WTC11 (cell line): ENCODE results near the gene NFYB.

Source experiments
- ATF1 ChIP-seq: sonication (generic); formaldehyde crosslinking; IDR thresholded peaks from 2 replicates; pipeline ENCODE4 v1.8.1; 2023; ENCODE audit warnings: mild to moderate bottlenecking, moderate library complexity, missing genetic modification reagents
- CREB1 ChIP-seq: sonication (generic); formaldehyde crosslinking; IDR thresholded peaks from 2 replicates; pipeline ENCODE4 v1.8.0; 2023; ENCODE audit warnings: mild to moderate bottlenecking, missing genetic modification reagents
- CREM ChIP-seq: sonication (generic); formaldehyde crosslinking; IDR thresholded peaks from 2 replicates; pipeline ENCODE4 v1.8.1; 2022; ENCODE audit warnings: mild to moderate bottlenecking, missing genetic modification reagents, moderate library complexity
- SP1 ChIP-seq: sonication (generic); formaldehyde crosslinking; conservative IDR thresholded peaks from 2 replicates; pipeline ENCODE4 v1.8.1; 2022; ENCODE audit warnings: missing genetic modification reagents
- TCF7 ChIP-seq: sonication (generic); formaldehyde crosslinking; IDR thresholded peaks from 2 replicates; pipeline ENCODE4 v1.8.0; 2022; ENCODE audit warnings: mild to moderate bottlenecking, low read depth, missing genetic modification reagents, moderate library complexity
- ZNF138 ChIP-seq: sonication (generic); formaldehyde crosslinking; conservative IDR thresholded peaks from 2 replicates; pipeline ENCODE4 v1.8.1; 2022; ENCODE audit warnings: mild to moderate bottlenecking, moderate library complexity, missing genetic modification reagents
- ZNF416 ChIP-seq: fragments of 250-450 bp; sonication (Bioruptor Pico); IDR thresholded peaks from 2 replicates; pipeline ENCODE4 v1.9.0; 2021; ENCODE audit warnings: mild to moderate bottlenecking, inconsistent platforms
- TF ChIP-seq, protein P1 (sequence below): fragments of 200-600 bp; IDR thresholded peaks from 2 replicates; pipeline ENCODE4 v1.8.0; 2022; ENCODE audit warnings: antibody characterized with exemption
- TF ChIP-seq, protein P2 (sequence below): sonication (generic); formaldehyde crosslinking; IDR thresholded peaks from 2 replicates; pipeline ENCODE4 v1.8.1; 2022; ENCODE audit warnings: low read depth, mild to moderate bottlenecking, moderate library complexity, missing genetic modification reagents, borderline replicate concordance
- TF ChIP-seq, protein P3 (sequence below): sonication (generic); formaldehyde crosslinking; IDR thresholded peaks from 2 replicates; pipeline ENCODE4 v1.8.0; 2022; ENCODE audit warnings: missing genetic modification reagents
- TF ChIP-seq, protein P4 (sequence below): sonication (generic); formaldehyde crosslinking; IDR thresholded peaks from 2 replicates; pipeline ENCODE4 v1.8.1; 2023; ENCODE audit warnings: mild to moderate bottlenecking, missing genetic modification reagents
- TF ChIP-seq, protein P5 (sequence below): sonication (generic); formaldehyde crosslinking; IDR thresholded peaks from 2 replicates; pipeline ENCODE4 v1.8.1; 2022; ENCODE audit warnings: mild to moderate bottlenecking, missing genetic modification reagents, moderate library complexity, borderline replicate concordance

DNA sequence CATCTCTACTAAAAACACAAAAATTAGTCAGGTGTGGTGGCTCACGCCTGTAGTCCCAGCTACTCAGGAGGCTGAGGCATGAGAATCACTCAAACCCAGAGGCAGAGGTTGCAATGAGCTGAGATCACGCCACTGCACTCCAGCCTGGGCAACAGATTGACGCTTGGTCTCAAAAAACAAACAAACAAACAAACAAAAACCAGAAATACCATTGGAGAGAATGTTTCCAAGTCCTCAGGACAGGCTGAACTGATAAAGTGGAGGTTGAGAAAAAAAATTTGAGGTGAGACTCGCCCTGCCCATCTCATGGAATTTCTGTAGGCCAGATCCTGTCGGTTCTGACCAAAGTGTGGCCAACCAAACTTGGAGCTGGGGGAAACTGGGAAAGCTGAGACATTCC is 30.6 kb upstream of the NFYB start:
- TF ChIP-seq, protein P1, sequence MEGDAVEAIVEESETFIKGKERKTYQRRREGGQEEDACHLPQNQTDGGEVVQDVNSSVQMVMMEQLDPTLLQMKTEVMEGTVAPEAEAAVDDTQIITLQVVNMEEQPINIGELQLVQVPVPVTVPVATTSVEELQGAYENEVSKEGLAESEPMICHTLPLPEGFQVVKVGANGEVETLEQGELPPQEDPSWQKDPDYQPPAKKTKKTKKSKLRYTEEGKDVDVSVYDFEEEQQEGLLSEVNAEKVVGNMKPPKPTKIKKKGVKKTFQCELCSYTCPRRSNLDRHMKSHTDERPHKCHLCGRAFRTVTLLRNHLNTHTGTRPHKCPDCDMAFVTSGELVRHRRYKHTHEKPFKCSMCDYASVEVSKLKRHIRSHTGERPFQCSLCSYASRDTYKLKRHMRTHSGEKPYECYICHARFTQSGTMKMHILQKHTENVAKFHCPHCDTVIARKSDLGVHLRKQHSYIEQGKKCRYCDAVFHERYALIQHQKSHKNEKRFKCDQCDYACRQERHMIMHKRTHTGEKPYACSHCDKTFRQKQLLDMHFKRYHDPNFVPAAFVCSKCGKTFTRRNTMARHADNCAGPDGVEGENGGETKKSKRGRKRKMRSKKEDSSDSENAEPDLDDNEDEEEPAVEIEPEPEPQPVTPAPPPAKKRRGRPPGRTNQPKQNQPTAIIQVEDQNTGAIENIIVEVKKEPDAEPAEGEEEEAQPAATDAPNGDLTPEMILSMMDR, result no peak
- TF ChIP-seq ATF1 (CRISPR knock-in tag) (no peak), SP1 (CRISPR knock-in tag) (no peak), ZNF416 (no peak), CREM (no peak), CREB1 (CRISPR knock-in tag) (no peak), ZNF138 (CRISPR knock-in tag) (no peak), TCF7 (no peak)
- TF ChIP-seq, protein P2, sequence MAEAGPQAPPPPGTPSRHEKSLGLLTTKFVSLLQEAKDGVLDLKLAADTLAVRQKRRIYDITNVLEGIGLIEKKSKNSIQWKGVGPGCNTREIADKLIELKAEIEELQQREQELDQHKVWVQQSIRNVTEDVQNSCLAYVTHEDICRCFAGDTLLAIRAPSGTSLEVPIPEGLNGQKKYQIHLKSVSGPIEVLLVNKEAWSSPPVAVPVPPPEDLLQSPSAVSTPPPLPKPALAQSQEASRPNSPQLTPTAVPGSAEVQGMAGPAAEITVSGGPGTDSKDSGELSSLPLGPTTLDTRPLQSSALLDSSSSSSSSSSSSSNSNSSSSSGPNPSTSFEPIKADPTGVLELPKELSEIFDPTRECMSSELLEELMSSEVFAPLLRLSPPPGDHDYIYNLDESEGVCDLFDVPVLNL (CRISPR knock-in tag), result no peak
- TF ChIP-seq, protein P3, sequence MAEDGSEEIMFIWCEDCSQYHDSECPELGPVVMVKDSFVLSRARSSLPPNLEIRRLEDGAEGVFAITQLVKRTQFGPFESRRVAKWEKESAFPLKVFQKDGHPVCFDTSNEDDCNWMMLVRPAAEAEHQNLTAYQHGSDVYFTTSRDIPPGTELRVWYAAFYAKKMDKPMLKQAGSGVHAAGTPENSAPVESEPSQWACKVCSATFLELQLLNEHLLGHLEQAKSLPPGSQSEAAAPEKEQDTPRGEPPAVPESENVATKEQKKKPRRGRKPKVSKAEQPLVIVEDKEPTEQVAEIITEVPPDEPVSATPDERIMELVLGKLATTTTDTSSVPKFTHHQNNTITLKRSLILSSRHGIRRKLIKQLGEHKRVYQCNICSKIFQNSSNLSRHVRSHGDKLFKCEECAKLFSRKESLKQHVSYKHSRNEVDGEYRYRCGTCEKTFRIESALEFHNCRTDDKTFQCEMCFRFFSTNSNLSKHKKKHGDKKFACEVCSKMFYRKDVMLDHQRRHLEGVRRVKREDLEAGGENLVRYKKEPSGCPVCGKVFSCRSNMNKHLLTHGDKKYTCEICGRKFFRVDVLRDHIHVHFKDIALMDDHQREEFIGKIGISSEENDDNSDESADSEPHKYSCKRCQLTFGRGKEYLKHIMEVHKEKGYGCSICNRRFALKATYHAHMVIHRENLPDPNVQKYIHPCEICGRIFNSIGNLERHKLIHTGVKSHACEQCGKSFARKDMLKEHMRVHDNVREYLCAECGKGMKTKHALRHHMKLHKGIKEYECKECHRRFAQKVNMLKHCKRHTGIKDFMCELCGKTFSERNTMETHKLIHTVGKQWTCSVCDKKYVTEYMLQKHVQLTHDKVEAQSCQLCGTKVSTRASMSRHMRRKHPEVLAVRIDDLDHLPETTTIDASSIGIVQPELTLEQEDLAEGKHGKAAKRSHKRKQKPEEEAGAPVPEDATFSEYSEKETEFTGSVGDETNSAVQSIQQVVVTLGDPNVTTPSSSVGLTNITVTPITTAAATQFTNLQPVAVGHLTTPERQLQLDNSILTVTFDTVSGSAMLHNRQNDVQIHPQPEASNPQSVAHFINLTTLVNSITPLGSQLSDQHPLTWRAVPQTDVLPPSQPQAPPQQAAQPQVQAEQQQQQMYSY, result no peak
- TF ChIP-seq, protein P4, sequence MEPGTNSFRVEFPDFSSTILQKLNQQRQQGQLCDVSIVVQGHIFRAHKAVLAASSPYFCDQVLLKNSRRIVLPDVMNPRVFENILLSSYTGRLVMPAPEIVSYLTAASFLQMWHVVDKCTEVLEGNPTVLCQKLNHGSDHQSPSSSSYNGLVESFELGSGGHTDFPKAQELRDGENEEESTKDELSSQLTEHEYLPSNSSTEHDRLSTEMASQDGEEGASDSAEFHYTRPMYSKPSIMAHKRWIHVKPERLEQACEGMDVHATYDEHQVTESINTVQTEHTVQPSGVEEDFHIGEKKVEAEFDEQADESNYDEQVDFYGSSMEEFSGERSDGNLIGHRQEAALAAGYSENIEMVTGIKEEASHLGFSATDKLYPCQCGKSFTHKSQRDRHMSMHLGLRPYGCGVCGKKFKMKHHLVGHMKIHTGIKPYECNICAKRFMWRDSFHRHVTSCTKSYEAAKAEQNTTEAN, result no peak
- TF ChIP-seq, protein P5, sequence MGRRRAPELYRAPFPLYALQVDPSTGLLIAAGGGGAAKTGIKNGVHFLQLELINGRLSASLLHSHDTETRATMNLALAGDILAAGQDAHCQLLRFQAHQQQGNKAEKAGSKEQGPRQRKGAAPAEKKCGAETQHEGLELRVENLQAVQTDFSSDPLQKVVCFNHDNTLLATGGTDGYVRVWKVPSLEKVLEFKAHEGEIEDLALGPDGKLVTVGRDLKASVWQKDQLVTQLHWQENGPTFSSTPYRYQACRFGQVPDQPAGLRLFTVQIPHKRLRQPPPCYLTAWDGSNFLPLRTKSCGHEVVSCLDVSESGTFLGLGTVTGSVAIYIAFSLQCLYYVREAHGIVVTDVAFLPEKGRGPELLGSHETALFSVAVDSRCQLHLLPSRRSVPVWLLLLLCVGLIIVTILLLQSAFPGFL, result no peak
